Neuronal stem cell (in vitro differentiated cells): ENCODE results near the gene ZFAND3.

Source experiments
- DNase-seq: peaks from one replicate; pipeline ENCODE4 v3.0.0-alpha.2; 2013; ENCODE audit warnings: low spot score
- H2AFZ ChIP-seq: one replicate; pipeline ENCODE4 v1.6.1; 2013; ENCODE audit warnings: mild to moderate bottlenecking, low read length, inconsistent platforms
- H2AK5ac ChIP-seq: 2 replicates; pipeline ENCODE4 v1.6.1; 2013; ENCODE audit warnings: low read depth, mild to moderate bottlenecking, inconsistent platforms, low read length, moderate library complexity, mixed read lengths
- H2BK120ac ChIP-seq: 2 replicates; pipeline ENCODE4 v1.6.1; 2013; ENCODE audit warnings: low read depth, mild to moderate bottlenecking, inconsistent platforms, low read length, moderate library complexity, mixed read lengths
- H2BK12ac ChIP-seq: one replicate; pipeline ENCODE4 v1.6.1; 2013; ENCODE audit warnings: low read length, inconsistent platforms
- H2BK15ac ChIP-seq: 2 replicates; pipeline ENCODE4 v1.6.1; 2013; ENCODE audit warnings: mild to moderate bottlenecking, low read length, inconsistent platforms, mixed read lengths
- H2BK5ac ChIP-seq: one replicate; pipeline ENCODE4 v1.6.1; 2013; ENCODE audit warnings: inconsistent platforms, mild to moderate bottlenecking, low read length, moderate library complexity
- H3K14ac ChIP-seq: one replicate; pipeline ENCODE4 v1.6.1; 2013; ENCODE audit warnings: low read length, inconsistent platforms
- H3K18ac ChIP-seq: 2 replicates; pipeline ENCODE4 v1.6.1; 2013; ENCODE audit warnings: low read length, inconsistent platforms
- H3K23ac ChIP-seq: 2 replicates; pipeline ENCODE4 v1.6.1; 2013; ENCODE audit warnings: low read depth, mild to moderate bottlenecking, mixed read lengths, low read length, inconsistent platforms; ENCODE audit not compliant: poor library complexity
- H3K27ac ChIP-seq: replicated peaks from 3 replicates; pipeline ENCODE4 v1.5.1; 2013; ENCODE audit warnings: low read length, inconsistent platforms
- H3K27me3 ChIP-seq, 3 experiments: 2 replicates each; pipeline ENCODE4 v1.6.1; 2013; ENCODE audit warnings: low read length in 3 of 3, mild to moderate bottlenecking in 2 of 3, inconsistent platforms in 1 of 3, low read depth in 1 of 3, mixed read lengths in 1 of 3, moderate library complexity in 1 of 3; ENCODE audit not compliant: control insufficient read depth in 3 of 3, insufficient read depth in 3 of 3
- H3K36me3 ChIP-seq, 2 donors: replicated peaks in 1 of 2; 2 replicates each; pipeline ENCODE4 v1.6.1; 2013; ENCODE audit warnings: low read length in 2 of 2; ENCODE audit not compliant: control insufficient read depth in 2 of 2, insufficient read depth in 2 of 2
- H3K4ac ChIP-seq: 2 replicates; pipeline ENCODE4 v1.6.1; 2013; ENCODE audit warnings: inconsistent platforms, mild to moderate bottlenecking, low read length, moderate library complexity
- H3K4me1 ChIP-seq, 2 donors: 1 replicate in 1 of 2; 2 replicates in 1 of 2; pipeline ENCODE4 v1.6.1; 2013; ENCODE audit warnings: low read length in 2 of 2, low read depth in 1 of 2; ENCODE audit not compliant: control insufficient read depth in 2 of 2, insufficient read depth in 1 of 2
- H3K4me2 ChIP-seq: one replicate; pipeline ENCODE4 v1.6.1; 2013; ENCODE audit warnings: mild to moderate bottlenecking, low read length, inconsistent platforms; ENCODE audit not compliant: insufficient read depth, poor library complexity, severe bottlenecking
- H3K4me3 ChIP-seq, 2 donors: 2 replicates each; pipeline ENCODE4 v1.5.1; 2013; ENCODE audit warnings: low read length in 2 of 2, mild to moderate bottlenecking in 2 of 2, inconsistent platforms in 1 of 2, moderate library complexity in 1 of 2
- H3K79me1 ChIP-seq: one replicate; pipeline ENCODE4 v1.6.1; 2013; ENCODE audit warnings: low read depth, mild to moderate bottlenecking, inconsistent platforms, low read length, moderate library complexity
- H3K9ac ChIP-seq: one replicate; pipeline ENCODE4 v1.6.1; 2013; ENCODE audit warnings: mild to moderate bottlenecking, low read depth, low read length, inconsistent platforms; ENCODE audit not compliant: poor library complexity
- H3K9me3 ChIP-seq, 2 donors: replicated peaks in 1 of 2; 2 replicates each; pipeline versions ENCODE3 to v1.6.1; 2013; ENCODE audit warnings: low read length in 2 of 2, mild to moderate bottlenecking in 2 of 2, inconsistent platforms in 1 of 2, low read depth in 1 of 2, mixed read lengths in 1 of 2, moderate library complexity in 1 of 2; ENCODE audit not compliant: control insufficient read depth in 2 of 2, insufficient read depth in 1 of 2
- H4K8ac ChIP-seq: one replicate; pipeline ENCODE4 v1.6.1; 2013; ENCODE audit warnings: low read depth, mild to moderate bottlenecking, inconsistent platforms, low read length, moderate library complexity
- H4K91ac ChIP-seq: one replicate; pipeline ENCODE4 v1.6.1; 2013; ENCODE audit warnings: low read length, low read depth, mild to moderate bottlenecking, inconsistent platforms; ENCODE audit not compliant: poor library complexity
- WGBS, 2 donors: extraction: QIAGEN DNeasy Blood & Tissue Kit; methylation state at CpG; one replicate each; pipeline ENCODE4 v1.1.7; 2013; ENCODE audit warnings: missing lambda C conversion rate in 2 of 2, mixed read lengths in 1 of 2; ENCODE audit not compliant: insufficient read length in 2 of 2, insufficient replicate concordance in 1 of 2; ENCODE audit errors: extremely low coverage in 2 of 2; 5-methylcytosine and 5-hydroxymethylcytosine counted together

Gene ZFAND3

DNA sequence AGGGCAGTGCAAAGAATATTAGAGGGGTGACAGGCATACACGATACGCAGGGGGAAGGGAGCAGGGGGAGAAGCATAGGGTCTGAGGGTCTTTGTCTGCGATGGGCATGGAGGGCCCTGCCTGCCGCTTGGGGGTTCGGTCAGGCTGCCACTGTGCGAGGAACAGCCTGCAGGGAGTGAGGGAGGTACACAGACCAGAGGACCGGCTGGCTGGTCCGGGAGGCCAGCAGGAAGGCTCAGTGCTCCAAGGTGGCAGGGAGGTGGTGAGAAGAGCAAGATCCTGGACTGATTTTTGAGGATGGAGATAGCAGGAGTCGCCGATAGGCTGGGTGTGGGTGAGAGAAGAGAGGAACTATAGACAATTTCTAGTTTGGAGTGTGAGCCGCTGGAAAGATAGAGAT, 338.4 kb downstream of the ZFAND3 start:
- no peaks in the 10 kb centered on the region for H3K79me1 ChIP-seq
- H3K9me3 ChIP-seq = peaks cover 0 to 2% of the 10 kb centered on the region in 2 donors
- no peak for DNase-seq
- no peak overlapping the region for H3K18ac ChIP-seq
- no peak overlapping the region for H2BK15ac ChIP-seq
- H3K36me3 ChIP-seq = peaks cover 0 to 2% of the 10 kb centered on the region in 2 donors
- no peak overlapping the region for H2BK12ac ChIP-seq
- no peaks in the 10 kb centered on the region for H3K27me3 ChIP-seq
- no peak overlapping the region for H3K4me2 ChIP-seq
- H3K27ac ChIP-seq = no peak overlapping the region
- H3K4ac ChIP-seq = no peak overlapping the region
- no peak overlapping the region for H4K8ac ChIP-seq
- H3K14ac ChIP-seq = no peak overlapping the region
- no peak overlapping the region for H3K23ac ChIP-seq
- H2BK5ac ChIP-seq = no peak overlapping the region
- H4K91ac ChIP-seq = no peak overlapping the region
- no peak overlapping the region for H3K4me3 ChIP-seq
- WGBS, 2 donors = no CpG with 5 or more reads among the region's 11 CpGs
- H2BK120ac ChIP-seq = no peak overlapping the region
- no peak overlapping the region for H2AFZ ChIP-seq
- H3K4me1 ChIP-seq = peaks cover 2 to 4% of the 10 kb centered on the region in 2 donors
- H3K9ac ChIP-seq = peak overlapping the region; percentile 55
- H2AK5ac ChIP-seq = no peak overlapping the region

DNA sequence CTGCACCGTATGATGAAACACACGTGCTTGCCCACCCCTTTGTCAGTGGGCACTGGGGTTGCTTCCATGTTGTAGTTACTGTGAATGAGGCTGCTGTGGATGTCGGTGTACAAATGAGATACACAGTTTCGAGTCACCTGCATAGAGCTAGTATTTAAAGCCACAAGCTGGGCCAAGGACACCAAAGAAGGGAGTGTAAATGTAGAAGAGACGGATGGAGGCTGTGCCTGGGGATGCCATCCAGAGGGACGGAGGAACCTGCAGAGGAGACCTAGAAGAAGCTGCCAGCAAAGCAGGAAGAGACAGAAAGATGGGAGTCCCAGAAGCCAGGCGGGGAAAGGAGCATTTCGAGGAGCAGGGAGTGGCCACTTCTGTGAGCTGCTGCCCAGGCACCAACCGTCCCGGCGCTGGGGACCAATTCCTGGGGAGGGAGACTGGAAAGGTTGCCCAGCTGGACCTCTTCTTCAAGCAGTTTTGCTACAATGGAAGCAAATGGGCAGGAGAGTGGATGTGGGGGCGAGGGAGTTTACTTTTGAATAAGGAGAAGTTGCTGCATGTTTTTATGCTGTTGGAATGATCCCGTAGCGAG, 339.3 kb downstream of the ZFAND3 start:
- Histone ChIP-seq H2BK15ac (no peak overlapping the region), H3K27ac (no peak overlapping the region), H4K91ac (no peak overlapping the region), H3K9me3 (peaks cover 0 to 2% of the 10 kb centered on the region in 2 donors), H3K4me2 (no peak overlapping the region), H2BK120ac (no peak overlapping the region), H4K8ac (no peak overlapping the region), H3K14ac (no peak overlapping the region), H2BK5ac (no peak overlapping the region), H3K23ac (no peak overlapping the region), H2AFZ (no peak overlapping the region), H3K36me3 (no peaks in the 10 kb centered on the region), H3K79me1 (no peaks in the 10 kb centered on the region), H3K9ac (no peak overlapping the region), H3K18ac (no peak overlapping the region), H2AK5ac (no peak overlapping the region), H3K4me1 (peaks cover 1 to 4% of the 10 kb centered on the region in 2 donors), H3K27me3 (no peaks in the 10 kb centered on the region), H3K4ac (no peak overlapping the region), H2BK12ac (no peak overlapping the region), H3K4me3 (no peak overlapping the region)
- no peak for DNase-seq
- no CpG with 5 or more reads among the region's 14 CpGs for WGBS, 2 donors

GRCh38 chr6:38159596-38159995, 340.1 kb downstream of the ZFAND3 start:
- WGBS, 2 donors = no CpG with 5 or more reads among the region's 8 CpGs
- no peak overlapping the region for H3K4me2 ChIP-seq
- H4K91ac ChIP-seq = no peak overlapping the region
- H3K4me1 ChIP-seq = peaks cover 0 to 4% of the 10 kb centered on the region in 2 donors
- no peak overlapping the region for H2BK5ac ChIP-seq
- H2BK120ac ChIP-seq = no peak overlapping the region
- H3K18ac ChIP-seq = no peak overlapping the region
- no peak overlapping the region for H2BK12ac ChIP-seq
- H3K36me3 ChIP-seq = no peaks in the 10 kb centered on the region
- no peaks in the 10 kb centered on the region for H3K79me1 ChIP-seq
- no peak overlapping the region for H4K8ac ChIP-seq
- H2AFZ ChIP-seq = no peak overlapping the region
- H3K14ac ChIP-seq = no peak overlapping the region
- H2AK5ac ChIP-seq = no peak overlapping the region
- no peaks in the 10 kb centered on the region for H3K27me3 ChIP-seq
- H3K27ac ChIP-seq = no peak overlapping the region
- H3K4me3 ChIP-seq = no peak overlapping the region
- H3K9ac ChIP-seq = no peak overlapping the region
- DNase-seq = no peak
- no peak overlapping the region for H2BK15ac ChIP-seq
- H3K9me3 ChIP-seq = peaks cover 0 to 2% of the 10 kb centered on the region in 2 donors
- H3K4ac ChIP-seq = no peak overlapping the region
- H3K23ac ChIP-seq = no peak overlapping the region

DNA sequence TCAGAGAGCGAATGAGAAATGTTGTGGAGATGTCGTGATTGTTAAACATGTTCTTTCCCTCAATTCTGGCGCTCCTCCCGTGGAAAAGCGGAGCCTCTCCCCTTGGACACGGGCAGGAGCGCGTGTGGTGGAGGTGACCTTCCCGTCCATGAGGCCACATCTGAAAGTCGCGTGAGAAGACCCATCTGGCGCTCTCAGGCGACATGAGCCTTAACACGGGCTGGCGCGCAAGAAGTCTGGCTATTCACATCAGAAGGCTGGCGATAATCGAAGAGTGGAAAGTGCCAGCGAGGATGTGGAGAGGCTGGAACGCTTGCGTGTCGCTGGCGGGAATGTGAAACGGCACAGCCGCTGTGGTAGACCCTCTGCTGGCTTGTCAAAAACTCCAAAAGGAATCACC, 341.3 kb downstream of the ZFAND3 start:
- H3K4ac ChIP-seq = no peak overlapping the region
- H4K8ac ChIP-seq = no peak overlapping the region
- no peak overlapping the region for H2BK15ac ChIP-seq
- H3K4me1 ChIP-seq = peaks cover 0 to 2% of the 10 kb centered on the region in 2 donors
- no peak overlapping the region for H3K18ac ChIP-seq
- no peaks in the 10 kb centered on the region for H3K36me3 ChIP-seq
- H2BK120ac ChIP-seq = no peak overlapping the region
- no peaks in the 10 kb centered on the region for H3K27me3 ChIP-seq
- H2AK5ac ChIP-seq = no peak overlapping the region
- no peak for DNase-seq
- no peak overlapping the region for H4K91ac ChIP-seq
- no peak overlapping the region for H3K27ac ChIP-seq
- no peak overlapping the region for H2AFZ ChIP-seq
- H3K23ac ChIP-seq = no peak overlapping the region
- H3K4me3 ChIP-seq = no peak overlapping the region
- WGBS, 2 donors = no CpG with 5 or more reads among the region's 25 CpGs
- no peak overlapping the region for H3K9ac ChIP-seq
- H3K14ac ChIP-seq = no peak overlapping the region
- H2BK5ac ChIP-seq = no peak overlapping the region
- H3K79me1 ChIP-seq = no peaks in the 10 kb centered on the region
- H2BK12ac ChIP-seq = no peak overlapping the region
- H3K9me3 ChIP-seq = peaks cover 0 to 2% of the 10 kb centered on the region in 2 donors
- no peak overlapping the region for H3K4me2 ChIP-seq
